SK-N-SH (cell line): ENCODE data around the gene SMARCA1. TPM values are rescaled to one million over a fixed set of nuclear protein-coding genes. Genes with fewer than 3 reads are reported as not detected.

ENCODE experiments used
- CTCF ChIA-PET: fragments of 300-600, 350-600 bp; formaldehyde crosslinking; extraction: SDS; loops from one replicate; lab custom pipeline; 2021; lab: Yijun Ruan, JAX
- POLR2A ChIA-PET: fragments of 350-600 bp; sonication (Branson Sonifier 250); formaldehyde crosslinking; extraction: SDS; loops from one replicate; lab custom pipeline; 2020; ENCODE audit warnings: antibody characterized with exemption, inconsistent platforms; lab: Yijun Ruan, JAX
- DNase-seq: peaks from one replicate; pipeline ENCODE4 v3.0.0; 2012
- H2AFZ ChIP-seq: fragments of 200-600 bp; sonication (generic); 2 replicates; pipeline ENCODE4 v1.8.1; 2016; ENCODE audit warnings: antibody characterized with exemption, mild to moderate bottlenecking, low read depth
- H3F3A ChIP-seq: fragments of 200-600 bp; sonication (generic); replicated peaks from 2 replicates; pipeline ENCODE3; 2016; ENCODE audit warnings: antibody characterized with exemption, mild to moderate bottlenecking; ENCODE audit not compliant: insufficient read depth
- H3K27ac ChIP-seq, 2 experiments: fragments of 200-500 bp in 1 of 2; fragments of 200-600 bp in 1 of 2; sonication (Bioruptor generic) in 1 of 2; sonication (generic), shearing (Covaris generic) in 1 of 2; 2 replicates each; pipeline versions ENCODE4 v1.5.1 to v1.6.1; 2014 to 2016; ENCODE audit warnings: low read depth in 2 of 2, inconsistent platforms in 1 of 2, low read length in 1 of 2, mild to moderate bottlenecking in 1 of 2, mixed read lengths in 1 of 2
- H3K27me3 ChIP-seq: fragments of 200-600 bp; sonication (generic), shearing (Covaris generic); 2 replicates; pipeline ENCODE4 v1.6.1; 2016; ENCODE audit warnings: mixed run types; ENCODE audit not compliant: insufficient read depth
- H3K36me3 ChIP-seq, 2 experiments: fragments of 200-500 bp in 1 of 2; fragments of 200-600 bp in 1 of 2; sonication (Bioruptor generic) in 1 of 2; sonication (generic) in 1 of 2; replicated peaks in 1 of 2; 2 replicates each; pipeline versions ENCODE3 to v1.5.1; 2014 to 2016; ENCODE audit warnings: low read length in 1 of 2, mild to moderate bottlenecking in 1 of 2; ENCODE audit not compliant: insufficient read depth in 2 of 2, control insufficient read depth in 1 of 2
- H3K4me1 ChIP-seq, 2 experiments: fragments of 200-500 bp in 1 of 2; fragments of 200-600 bp in 1 of 2; sonication (Bioruptor generic) in 1 of 2; sonication (generic), shearing (Covaris generic) in 1 of 2; 2 replicates each; pipeline versions ENCODE4 v1.5.1 to v1.6.1; 2014 to 2016; ENCODE audit warnings: low read depth in 1 of 2, low read length in 1 of 2, mixed run types in 1 of 2; ENCODE audit not compliant: insufficient read depth in 2 of 2, control insufficient read depth in 1 of 2
- H3K4me2 ChIP-seq: fragments of 200-600 bp; sonication (generic), shearing (Covaris generic); 2 replicates; pipeline ENCODE4 v1.6.1; 2017; ENCODE audit warnings: mixed run types
- H3K4me3 ChIP-seq, 2 experiments: fragments of 200-500 bp in 1 of 2; fragments of 200-600 bp in 1 of 2; sonication (Bioruptor generic) in 1 of 2; sonication (generic), shearing (Covaris generic) in 1 of 2; 2 replicates each; pipeline versions ENCODE4 v1.5.1 to v1.8.1; 2014 to 2016; ENCODE audit warnings: low read depth in 2 of 2, inconsistent platforms in 1 of 2, low read length in 1 of 2, mild to moderate bottlenecking in 1 of 2, mixed read lengths in 1 of 2, moderate library complexity in 1 of 2
- H3K79me2 ChIP-seq: fragments of 200-600 bp; sonication (generic); 2 replicates; pipeline ENCODE4 v1.8.1; 2017; ENCODE audit warnings: mild to moderate bottlenecking; ENCODE audit not compliant: insufficient read depth
- H3K9ac ChIP-seq: fragments of 200-600 bp; sonication (generic); 2 replicates; pipeline ENCODE4 v1.6.1; 2017; ENCODE audit warnings: mixed run types
- H3K9me2 ChIP-seq: fragments of 200-600 bp; sonication (generic); 2 replicates; pipeline ENCODE4 v1.6.1; 2017; ENCODE audit warnings: mixed run types
- H3K9me3 ChIP-seq: fragments of 200-600 bp; sonication (generic); 2 replicates; pipeline ENCODE4 v1.6.1; 2017; ENCODE audit warnings: mixed run types, mild to moderate bottlenecking, moderate library complexity
- H4K20me1 ChIP-seq: fragments of 200-600 bp; sonication (generic); 2 replicates; pipeline ENCODE4 v1.6.1; 2017; ENCODE audit warnings: mild to moderate bottlenecking, mixed run types; ENCODE audit not compliant: insufficient read depth
- ELF1 ChIP-seq: IDR thresholded peaks from 2 replicates; pipeline ENCODE4 v1.4.0; 2012
- EP300 ChIP-seq, 2 experiments: IDR thresholded peaks; 2 replicates each; pipeline versions ENCODE4 v1.4.0 to v1.6.1; 2012; ENCODE audit warnings: borderline replicate concordance in 1 of 2, low read depth in 1 of 2, low read length in 1 of 2
- EZH2phosphoT487 ChIP-seq: fragments of 200-600 bp; sonication (generic); IDR thresholded peaks from 2 replicates; pipeline ENCODE4 v1.6.1; 2017; ENCODE audit warnings: low read depth, mixed run types, mild to moderate bottlenecking, antibody characterized with exemption, moderate library complexity, borderline replicate concordance
- FOSL2 ChIP-seq: IDR thresholded peaks from 2 replicates; pipeline ENCODE4 v1.4.0; 2012; ENCODE audit warnings: low read depth, mild to moderate bottlenecking, moderate library complexity, borderline replicate concordance
- FOXJ3 ChIP-seq: sonication (generic); formaldehyde crosslinking; IDR thresholded peaks from 2 replicates; pipeline ENCODE4 v1.5.1; 2020; ENCODE audit warnings: mild to moderate bottlenecking, missing genetic modification reagents
- FOXM1 ChIP-seq: IDR thresholded peaks from 2 replicates; pipeline ENCODE4 v1.4.0; 2012; ENCODE audit warnings: low read depth, mild to moderate bottlenecking
- GATA2 ChIP-seq: sonication (generic); formaldehyde crosslinking; IDR thresholded peaks from 2 replicates; pipeline ENCODE4 v1.5.0; 2020; ENCODE audit warnings: mild to moderate bottlenecking, missing genetic modification reagents
- IRF3 ChIP-seq: fragments of 150-350 bp; IDR thresholded peaks from 2 replicates; pipeline ENCODE4 v1.6.1; 2016; ENCODE audit warnings: mild to moderate bottlenecking, low read depth, low read length
- MEF2A ChIP-seq: IDR thresholded peaks from 2 replicates; pipeline ENCODE4 v1.4.0; 2012; ENCODE audit warnings: low read depth, borderline replicate concordance
- NRF1 ChIP-seq: IDR thresholded peaks from 2 replicates; pipeline ENCODE4 v1.6.1; 2012; ENCODE audit warnings: low read depth, mild to moderate bottlenecking, low read length
- RAD21 ChIP-seq: IDR thresholded peaks from 2 replicates; pipeline ENCODE4 v1.6.1; 2012; ENCODE audit warnings: mild to moderate bottlenecking, low read length
- RFX5 ChIP-seq: IDR thresholded peaks from 2 replicates; pipeline ENCODE4 v1.6.1; 2012; ENCODE audit warnings: mild to moderate bottlenecking, improper control_type of control experiment, low read length
- RXRA ChIP-seq: IDR thresholded peaks from 2 replicates; pipeline ENCODE4 v1.4.0; 2012; ENCODE audit warnings: low read depth, mild to moderate bottlenecking, borderline replicate concordance
- SIN3A ChIP-seq: IDR thresholded peaks from 2 replicates; pipeline ENCODE4 v1.6.1; 2012; ENCODE audit warnings: low read depth, mild to moderate bottlenecking, low read length, moderate library complexity, borderline replicate concordance
- TAF1 ChIP-seq: IDR thresholded peaks from 2 replicates; pipeline ENCODE4 v1.6.1; 2012; ENCODE audit warnings: low read depth, mild to moderate bottlenecking, low read length, moderate library complexity, borderline replicate concordance
- TCF12 ChIP-seq: IDR thresholded peaks from 2 replicates; pipeline ENCODE4 v1.4.0; 2012
- YY1 ChIP-seq: IDR thresholded peaks from 2 replicates; pipeline ENCODE4 v1.4.0; 2012; ENCODE audit warnings: low read depth, mild to moderate bottlenecking
- ZBTB33 ChIP-seq: IDR thresholded peaks from 2 replicates; pipeline ENCODE4 v1.4.0; 2012; ENCODE audit warnings: low read depth, borderline replicate concordance
- WGBS: methylation state at CpG from one replicate; pipeline ENCODE4 v1.1.6; 2017; ENCODE audit warnings: low lambda C conversion rate; 5-methylcytosine and 5-hydroxymethylcytosine counted together
- polyA plus RNA-seq, 3 experiments: library from polyadenylated mRNA; depleted of rRNA; stranded (reverse); fragments of >200 nt; gene quantifications; 2 replicates each; pipeline ENCODE4 v1.2.3, GENCODE V29; 2012
- TF ChIP-seq, protein P1 (sequence below): fragments of 150-350 bp; IDR thresholded peaks from 2 replicates; pipeline ENCODE4 v1.6.1; 2017; ENCODE audit warnings: antibody characterized with exemption, low read length, low read depth, borderline replicate concordance
- TF ChIP-seq, protein P2 (sequence below): IDR thresholded peaks from 2 replicates; pipeline ENCODE4 v1.4.0; 2012; ENCODE audit warnings: low read depth
- TF ChIP-seq, protein P3 (sequence below): IDR thresholded peaks from 2 replicates; pipeline ENCODE4 v1.6.1; 2012; ENCODE audit warnings: mild to moderate bottlenecking, low read depth, low read length, moderate library complexity

Gene SMARCA1
- polyA plus RNA-seq, 1 of the 3 experiments (the other 2 are of a cell fraction), result 17.1 TPM

GRCh38 chrX:129488359-129488758 is 34.9 kb downstream of the SMARCA1 start:
- Histone ChIP-seq H3F3A (peaks cover 2% of the 10 kb centered on the region), H3K9ac (no peak overlapping the region), H3K4me3 (no peak overlapping the region), H3K27me3 (0 out of 2 replicates have a peak, but pooled peaks cover 4% of the 10 kb centered on the region), H3K4me1 (peaks cover under 1 to 3% of the 10 kb centered on the region in 2 experiments; a peak in 1 of 4 replicates), H3K9me2 (no peaks in the 10 kb centered on the region), H3K27ac (no peak overlapping the region), H3K36me3 (peaks cover 59 to 67% of the 10 kb centered on the region in 2 experiments), H4K20me1 (no peaks in the 10 kb centered on the region), H3K9me3 (no peaks in the 10 kb centered on the region), H3K4me2 (no peak overlapping the region), H3K79me2 (no peaks in the 10 kb centered on the region), H2AFZ (no peak overlapping the region)
- DNase-seq, result no peak
- CTCF ChIA-PET, result no interaction called here
- TF ChIP-seq GATA2 (CRISPR knock-in tag), result no peak
- no peak for TF ChIP-seq FOXJ3 (CRISPR knock-in tag)
- TF ChIP-seq, protein P1, sequence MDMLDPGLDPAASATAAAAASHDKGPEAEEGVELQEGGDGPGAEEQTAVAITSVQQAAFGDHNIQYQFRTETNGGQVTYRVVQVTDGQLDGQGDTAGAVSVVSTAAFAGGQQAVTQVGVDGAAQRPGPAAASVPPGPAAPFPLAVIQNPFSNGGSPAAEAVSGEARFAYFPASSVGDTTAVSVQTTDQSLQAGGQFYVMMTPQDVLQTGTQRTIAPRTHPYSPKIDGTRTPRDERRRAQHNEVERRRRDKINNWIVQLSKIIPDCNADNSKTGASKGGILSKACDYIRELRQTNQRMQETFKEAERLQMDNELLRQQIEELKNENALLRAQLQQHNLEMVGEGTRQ, result no peak
- TF ChIP-seq, protein P2, sequence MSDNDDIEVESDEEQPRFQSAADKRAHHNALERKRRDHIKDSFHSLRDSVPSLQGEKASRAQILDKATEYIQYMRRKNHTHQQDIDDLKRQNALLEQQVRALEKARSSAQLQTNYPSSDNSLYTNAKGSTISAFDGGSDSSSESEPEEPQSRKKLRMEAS, result no peak
- no peak for TF ChIP-seq FOSL2
- no peak for TF ChIP-seq IRF3
- TF ChIP-seq RFX5, result no peak
- TF ChIP-seq, all 33 proteins: peak for 0
- POLR2A ChIA-PET, result no interaction called here

DNA sequence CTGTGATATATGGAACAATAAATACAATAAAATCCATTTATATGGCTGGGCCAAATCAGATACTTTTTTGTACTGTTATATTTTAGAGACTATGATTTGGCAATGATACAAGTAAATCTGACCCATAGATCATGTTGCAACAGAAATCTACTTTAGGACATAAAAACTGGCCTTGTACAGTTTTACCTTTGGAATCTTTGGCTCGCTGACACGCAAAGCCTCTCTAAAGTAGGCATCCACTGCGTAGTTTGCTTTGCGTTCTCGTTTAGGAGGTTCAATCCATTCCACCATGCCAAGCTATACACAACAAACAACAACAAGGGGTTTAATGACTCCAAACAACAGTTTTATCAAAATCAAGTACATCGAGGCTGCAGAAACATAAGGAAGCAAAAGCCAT is 42.4 kb downstream of the SMARCA1 start:
- POLR2A ChIA-PET, result no interaction called here
- 66% methylated on average over 6 of the region's 6 CpGs for WGBS
- no peaks in the 10 kb centered on the region for H3K9me3 ChIP-seq
- TF ChIP-seq FOSL2 (no peak), RAD21 (no peak), YY1 (no peak), ELF1 (no peak), EP300 (IDR thresholded peaks at IDR 0.05; ENCODE audit: borderline replicate concordance in 1 of 2, low read depth in 1 of 2, low read length in 1 of 2) (no peak), SIN3A (no peak), RXRA (no peak), NRF1 (no peak), EZH2phosphoT487 (no peak), MEF2A (no peak), TCF12 (no peak), ZBTB33 (no peak), FOXM1 (no peak), TAF1 (no peak)
- TF ChIP-seq, protein P3, sequence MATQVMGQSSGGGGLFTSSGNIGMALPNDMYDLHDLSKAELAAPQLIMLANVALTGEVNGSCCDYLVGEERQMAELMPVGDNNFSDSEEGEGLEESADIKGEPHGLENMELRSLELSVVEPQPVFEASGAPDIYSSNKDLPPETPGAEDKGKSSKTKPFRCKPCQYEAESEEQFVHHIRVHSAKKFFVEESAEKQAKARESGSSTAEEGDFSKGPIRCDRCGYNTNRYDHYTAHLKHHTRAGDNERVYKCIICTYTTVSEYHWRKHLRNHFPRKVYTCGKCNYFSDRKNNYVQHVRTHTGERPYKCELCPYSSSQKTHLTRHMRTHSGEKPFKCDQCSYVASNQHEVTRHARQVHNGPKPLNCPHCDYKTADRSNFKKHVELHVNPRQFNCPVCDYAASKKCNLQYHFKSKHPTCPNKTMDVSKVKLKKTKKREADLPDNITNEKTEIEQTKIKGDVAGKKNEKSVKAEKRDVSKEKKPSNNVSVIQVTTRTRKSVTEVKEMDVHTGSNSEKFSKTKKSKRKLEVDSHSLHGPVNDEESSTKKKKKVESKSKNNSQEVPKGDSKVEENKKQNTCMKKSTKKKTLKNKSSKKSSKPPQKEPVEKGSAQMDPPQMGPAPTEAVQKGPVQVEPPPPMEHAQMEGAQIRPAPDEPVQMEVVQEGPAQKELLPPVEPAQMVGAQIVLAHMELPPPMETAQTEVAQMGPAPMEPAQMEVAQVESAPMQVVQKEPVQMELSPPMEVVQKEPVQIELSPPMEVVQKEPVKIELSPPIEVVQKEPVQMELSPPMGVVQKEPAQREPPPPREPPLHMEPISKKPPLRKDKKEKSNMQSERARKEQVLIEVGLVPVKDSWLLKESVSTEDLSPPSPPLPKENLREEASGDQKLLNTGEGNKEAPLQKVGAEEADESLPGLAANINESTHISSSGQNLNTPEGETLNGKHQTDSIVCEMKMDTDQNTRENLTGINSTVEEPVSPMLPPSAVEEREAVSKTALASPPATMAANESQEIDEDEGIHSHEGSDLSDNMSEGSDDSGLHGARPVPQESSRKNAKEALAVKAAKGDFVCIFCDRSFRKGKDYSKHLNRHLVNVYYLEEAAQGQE, result no peak

More for the DNA sequence above, 42.4 kb downstream of the SMARCA1 start:
- H3K36me3 ChIP-seq, result peaks cover 34 to 48% of the 10 kb centered on the region in 2 experiments
- no peaks in the 10 kb centered on the region for H3F3A ChIP-seq
- CTCF ChIA-PET, result interaction anchor here (0.6 kb wide), 1 partner anchor 41 kb away, joined by 3 read pairs; no protein-coding TSS in a partner anchor
- H3K27me3 ChIP-seq, result no peaks in the 10 kb centered on the region; the same call in 1 of the 2 replicates
- no peak overlapping the region for H3K9ac ChIP-seq
- H3K79me2 ChIP-seq, result no peaks in the 10 kb centered on the region
- no peak overlapping the region for H3K4me2 ChIP-seq
- no peak overlapping the region for H3K27ac ChIP-seq
- no peak overlapping the region for H3K4me3 ChIP-seq
- no peak overlapping the region for H2AFZ ChIP-seq
- peaks cover 0 to 3% of the 10 kb centered on the region in 2 experiments; a peak in 1 of 4 replicates for H3K4me1 ChIP-seq
- DNase-seq, result no peak
- H4K20me1 ChIP-seq, result no peaks in the 10 kb centered on the region
- H3K9me2 ChIP-seq, result no peaks in the 10 kb centered on the region
